ENCODE results near the gene RGS21. TPM values are rescaled to one million over a fixed set of nuclear protein-coding genes. Genes with fewer than 3 reads are reported as not detected.

RGS21 gene
- not detected in 2 replicates for polyA plus RNA-seq (2012; rRNA removed)
- polyA plus RNA-seq (2012; cell fraction: cytosol; rRNA removed) = not detected in 2 replicates
- not detected in 2 replicates for polyA plus RNA-seq (2012; cell fraction: nucleus; rRNA removed)

GRCh38 chr1:192316942-192317450 is at the start of gene RGS21:
Gene RGS21, plus strand, starts transcription at chr1:192316992. Its CDS starts 26,045 bp downstream, at chr1:192343037.
- Histone ChIP-seq H2AFZ (ENCODE audit: low read depth) (no peak within 1 kb of the TSS; the same call in 1 of the 2 replicates), H3K79me2 (ENCODE audit: insufficient read depth) (no peaks in the 10 kb centered on the region), H3K27ac (ENCODE audit: low read depth in 2 of 2, low read length in 1 of 2) (no peak within 1 kb of the TSS), H3F3A (replicated peaks; ENCODE audit: insufficient read depth) (no peaks in the 10 kb centered on the region), H3K9me3 (no peaks in the 10 kb centered on the region), H3K9ac (no peak within 1 kb of the TSS), H3K4me1 (ENCODE audit: control insufficient read depth in 1 of 2, insufficient read depth in 2 of 2, low read depth in 1 of 2, low read length in 1 of 2) (peaks cover 0 to 10% of the 10 kb centered on the region in 2 experiments; a peak in 1 of 4 replicates), H3K4me2 (no peak within 1 kb of the TSS), H3K4me3 (ENCODE audit: low read depth in 2 of 2, low read length in 1 of 2) (no peak within 1 kb of the TSS), H3K9me2 (no peaks in the 10 kb centered on the region), H4K20me1 (ENCODE audit: insufficient read depth) (no peaks in the 10 kb centered on the region), H3K36me3 (replicated peaks in 1 of 2; ENCODE audit: control insufficient read depth in 1 of 2, insufficient read depth in 2 of 2, low read length in 1 of 2) (no peaks in the 10 kb centered on the region), H3K27me3 (ENCODE audit: insufficient read depth) (no peaks in the 10 kb centered on the region)
- POLR2A ChIA-PET = no interaction called here
- DNase-seq = no peak
- TF ChIP-seq MEF2A (IDR thresholded peaks at IDR 0.05; ENCODE audit: borderline replicate concordance, low read depth) = no peak
- no peak for TF ChIP-seq RCOR1 (IDR thresholded peaks at IDR 0.05; ENCODE audit: low read length)
- no peak for TF ChIP-seq MXI1 (IDR thresholded peaks at IDR 0.05; ENCODE audit: low read depth, low read length)
- no peak for TF ChIP-seq ZBTB33 (IDR thresholded peaks at IDR 0.05; ENCODE audit: borderline replicate concordance, low read depth)
- TF ChIP-seq JUND (IDR thresholded peaks at IDR 0.05) = no peak
- TF ChIP-seq NRF1 (IDR thresholded peaks at IDR 0.05; ENCODE audit: low read depth, low read length) = no peak
- TF ChIP-seq MAX (IDR thresholded peaks at IDR 0.05; ENCODE audit: low read depth) = no peak
- TF ChIP-seq YY1 (IDR thresholded peaks at IDR 0.05; ENCODE audit: low read depth) = no peak
- TF ChIP-seq EP300 (IDR thresholded peaks at IDR 0.05; ENCODE audit: borderline replicate concordance in 1 of 2, low read depth in 1 of 2, low read length in 1 of 2) = no peak
- TF ChIP-seq USF2 (IDR thresholded peaks at IDR 0.05; ENCODE audit: borderline replicate concordance, low read depth, low read length) = no peak
- no peak for TF ChIP-seq SIN3A (IDR thresholded peaks at IDR 0.05; ENCODE audit: borderline replicate concordance, low read depth, low read length)
- TF ChIP-seq PBX3 (IDR thresholded peaks at IDR 0.05) = no peak
- TF ChIP-seq POLR2AphosphoS5 (IDR thresholded peaks at IDR 0.05; ENCODE audit: low read depth, low read length) = no peak
- CTCF ChIA-PET = no interaction called here
- WGBS (ENCODE audit: low lambda C conversion rate) = 2% methylated on average over 2 of the region's 2 CpGs

Measured in SK-N-SH (cell line).